Mucosa of rectum (tissue), 2 donors: ENCODE data around the gene PGF.

ENCODE experiments used
- H3K27ac ChIP-seq, 2 donors: one replicate each; pipeline ENCODE4 v1.7.0; 2013; ENCODE audit warnings: inconsistent platforms in 2 of 2, low read depth in 2 of 2, low read length in 2 of 2
- H3K27me3 ChIP-seq, 2 donors: one replicate each; pipeline ENCODE4 v1.7.0; 2013; ENCODE audit warnings: low read length in 2 of 2; ENCODE audit not compliant: control insufficient read depth in 2 of 2, insufficient read depth in 2 of 2
- H3K36me3 ChIP-seq, 2 donors: one replicate each; pipeline ENCODE4 v1.7.0; 2013; ENCODE audit warnings: low read length in 2 of 2; ENCODE audit not compliant: control insufficient read depth in 2 of 2, insufficient read depth in 2 of 2
- H3K4me1 ChIP-seq, 2 donors: one replicate each; pipeline ENCODE4 v1.7.0; 2013; ENCODE audit warnings: low read length in 2 of 2, mild to moderate bottlenecking in 1 of 2; ENCODE audit not compliant: control insufficient read depth in 2 of 2, insufficient read depth in 2 of 2
- H3K4me3 ChIP-seq, 2 donors: one replicate each; pipeline ENCODE4 v1.7.0; 2013; ENCODE audit warnings: low read length in 2 of 2
- H3K9ac ChIP-seq, 2 donors: one replicate each; pipeline ENCODE4 v1.7.0; 2013; ENCODE audit warnings: low read length in 2 of 2, low read depth in 1 of 2, mild to moderate bottlenecking in 1 of 2
- H3K9me3 ChIP-seq, 2 donors: one replicate each; pipeline ENCODE4 v1.7.0; 2013; ENCODE audit warnings: low read length in 2 of 2; ENCODE audit not compliant: control insufficient read depth in 2 of 2
- donor health status: healthy.
- donor health status: Normal muscosa, but diverticular disease.

PGF gene

GRCh38 chr14:74985806-74986205 is 30.4 kb upstream of the PGF start:
- Histone ChIP-seq H3K4me3 (no peak overlapping the region), H3K27me3 (no peaks in the 10 kb centered on the region), H3K4me1 (peaks cover 0 to 3% of the 10 kb centered on the region in 2 donors), H3K27ac (no peak overlapping the region), H3K9me3 (no peaks in the 10 kb centered on the region), H3K9ac (no peak overlapping the region), H3K36me3 (no peaks in the 10 kb centered on the region)

- no peak overlapping the region for H3K4me3 ChIP-seq
- no peaks in the 10 kb centered on the region for H3K36me3 ChIP-seq
- no peaks in the 10 kb centered on the region for H3K9me3 ChIP-seq
- H3K9ac ChIP-seq, result no peak overlapping the region
- peaks cover 0 to 3% of the 10 kb centered on the region in 2 donors for H3K4me1 ChIP-seq
- no peak overlapping the region for H3K27ac ChIP-seq
- H3K27me3 ChIP-seq, result no peaks in the 10 kb centered on the region
Observed at GRCh38 chr14:74985028-74985310, 29.6 kb upstream of the PGF start.

GRCh38 chr14:74984236-74985027 is 29.0 kb upstream of the PGF start:
- Histone ChIP-seq H3K9me3 (no peaks in the 10 kb centered on the region), H3K27me3 (no peaks in the 10 kb centered on the region), H3K27ac (no peak overlapping the region), H3K4me1 (peaks cover 0 to 3% of the 10 kb centered on the region in 2 donors), H3K4me3 (no peak overlapping the region), H3K9ac (no peak overlapping the region), H3K36me3 (no peaks in the 10 kb centered on the region)

GRCh38 chr14:74983343-74983742 is 27.9 kb upstream of the PGF start:
- H3K36me3 ChIP-seq, result no peaks in the 10 kb centered on the region
- no peak overlapping the region for H3K4me3 ChIP-seq
- H3K9me3 ChIP-seq, result no peaks in the 10 kb centered on the region
- H3K9ac ChIP-seq, result no peak overlapping the region
- peaks cover 0 to 3% of the 10 kb centered on the region in 2 donors for H3K4me1 ChIP-seq
- no peaks in the 10 kb centered on the region for H3K27me3 ChIP-seq
- H3K27ac ChIP-seq, result no peak overlapping the region

GRCh38 chr14:74982661-74983060 is 27.3 kb upstream of the PGF start:
- no peaks in the 10 kb centered on the region for H3K9me3 ChIP-seq
- H3K36me3 ChIP-seq, result no peaks in the 10 kb centered on the region
- H3K27ac ChIP-seq, result no peak overlapping the region
- H3K4me1 ChIP-seq, result peaks cover 0 to 3% of the 10 kb centered on the region in 2 donors
- no peak overlapping the region for H3K4me3 ChIP-seq
- no peaks in the 10 kb centered on the region for H3K27me3 ChIP-seq
- H3K9ac ChIP-seq, result no peak overlapping the region

- H3K9me3 ChIP-seq, result no peaks in the 10 kb centered on the region
- H3K4me3 ChIP-seq, result no peak overlapping the region
- no peak overlapping the region for H3K27ac ChIP-seq
- peaks cover 0 to 3% of the 10 kb centered on the region in 2 donors for H3K4me1 ChIP-seq
- no peaks in the 10 kb centered on the region for H3K27me3 ChIP-seq
- no peak overlapping the region for H3K9ac ChIP-seq
- no peaks in the 10 kb centered on the region for H3K36me3 ChIP-seq
Observed at GRCh38 chr14:74981833-74982232, 26.4 kb upstream of the PGF start.

- peaks cover 0 to 3% of the 10 kb centered on the region in 2 donors for H3K4me1 ChIP-seq
- no peaks in the 10 kb centered on the region for H3K27me3 ChIP-seq
- no peaks in the 10 kb centered on the region for H3K36me3 ChIP-seq
- no peak overlapping the region for H3K9ac ChIP-seq
- H3K9me3 ChIP-seq, result no peaks in the 10 kb centered on the region
- no peak overlapping the region for H3K4me3 ChIP-seq
- H3K27ac ChIP-seq, result no peak overlapping the region
Observed at GRCh38 chr14:74981462-74981782, 26.0 kb upstream of the PGF start.

- no peak overlapping the region for H3K4me3 ChIP-seq
- no peaks in the 10 kb centered on the region for H3K9me3 ChIP-seq
- H3K9ac ChIP-seq, result no peak overlapping the region
- H3K27me3 ChIP-seq, result no peaks in the 10 kb centered on the region
- peaks cover 0 to 3% of the 10 kb centered on the region in 2 donors for H3K4me1 ChIP-seq
- H3K36me3 ChIP-seq, result no peaks in the 10 kb centered on the region
- H3K27ac ChIP-seq, result no peak overlapping the region
Observed at GRCh38 chr14:74980731-74981461, 25.5 kb upstream of the PGF start.

- no peaks in the 10 kb centered on the region for H3K36me3 ChIP-seq
- no peaks in the 10 kb centered on the region for H3K9me3 ChIP-seq
- no peak overlapping the region for H3K4me3 ChIP-seq
- H3K4me1 ChIP-seq, result peaks cover 0 to 3% of the 10 kb centered on the region in 2 donors
- H3K9ac ChIP-seq, result no peak overlapping the region
- no peaks in the 10 kb centered on the region for H3K27me3 ChIP-seq
- H3K27ac ChIP-seq, result no peak overlapping the region
Observed at GRCh38 chr14:74980398-74980730, 25.0 kb upstream of the PGF start.

- Histone ChIP-seq H3K4me3 (no peak overlapping the region), H3K27me3 (no peaks in the 10 kb centered on the region), H3K9ac (no peak overlapping the region), H3K36me3 (no peaks in the 10 kb centered on the region), H3K4me1 (peaks cover 1 to 3% of the 10 kb centered on the region in 2 donors), H3K9me3 (no peaks in the 10 kb centered on the region), H3K27ac (no peak overlapping the region)
Observed at GRCh38 chr14:74979442-74980397, 24.3 kb upstream of the PGF start.
